GM18870 (cell line): ENCODE data around the gene PDE2A.

ENCODE experiments used
- ATAC-seq: cut with Tn5 transposase; IDR thresholded peaks from one replicate; pipeline ENCODE4 v1.9.1; 2021; ENCODE audit warnings: moderate library complexity; ENCODE audit not compliant: unreplicated experiment

PDE2A gene

GRCh38 chr11:72673943-72674828 is at the start of gene PDE2A:
TSS of gene PDE2A (minus strand) at chr11:72674422. CDS start at chr11:72674207, 215 bp downstream.
- no peak for ATAC-seq

GRCh38 chr11:72723508-72723907 is 49.3 kb upstream of the PDE2A start:
- ATAC-seq: no peak

GRCh38 chr11:72722050-72722748 is 48.0 kb upstream of the PDE2A start:
- ATAC-seq: peak; percentile 58

- no peak for ATAC-seq
Measured at GRCh38 chr11:72721689-72722049, 47.4 kb upstream of the PDE2A start.

- ATAC-seq: no peak
Measured at GRCh38 chr11:72721276-72721675, 47.1 kb upstream of the PDE2A start.

- ATAC-seq: no peak
Measured at GRCh38 chr11:72720784-72721183, 46.6 kb upstream of the PDE2A start.

- no peak for ATAC-seq
Measured at GRCh38 chr11:72720047-72720446, 45.8 kb upstream of the PDE2A start.

- ATAC-seq: no peak
Measured at GRCh38 chr11:72719551-72719950, 45.3 kb upstream of the PDE2A start.

GRCh38 chr11:72719144-72719543 is 44.9 kb upstream of the PDE2A start:
- no peak for ATAC-seq

GRCh38 chr11:72718101-72718501 is 43.9 kb upstream of the PDE2A start:
- ATAC-seq: no peak

GRCh38 chr11:72716788-72717435 is 42.7 kb upstream of the PDE2A start:
- ATAC-seq: no peak

- no peak for ATAC-seq
Measured at GRCh38 chr11:72716290-72716689, 42.1 kb upstream of the PDE2A start.

GRCh38 chr11:72712841-72713240 is 38.6 kb upstream of the PDE2A start:
- no peak for ATAC-seq

- ATAC-seq: no peak
Measured at GRCh38 chr11:72712168-72712751, 38.0 kb upstream of the PDE2A start.

GRCh38 chr11:72711141-72711540 is 36.9 kb upstream of the PDE2A start:
- ATAC-seq: no peak

- ATAC-seq: no peak
Measured at GRCh38 chr11:72710278-72710677, 36.1 kb upstream of the PDE2A start.

- no peak for ATAC-seq
Measured at GRCh38 chr11:72709478-72710238, 35.4 kb upstream of the PDE2A start.

- ATAC-seq: no peak
Measured at GRCh38 chr11:72707032-72707431, 32.8 kb upstream of the PDE2A start.

GRCh38 chr11:72706579-72706978 is 32.4 kb upstream of the PDE2A start:
- ATAC-seq: no peak
